Measurements from ENCODE around the gene DIMT1. TPM values are rescaled to one million over a fixed set of nuclear protein-coding genes. Genes with fewer than 3 reads are reported as not detected.

The DIMT1 gene
- 19.0 to 22.5 TPM (median 20.2 TPM) in 3 replicates for total RNA-seq
- long read RNA-seq, transcript DIMT1-201 (12 exons, 2,859 nt): major isoform, 35 of 39 reads
- long read RNA-seq, partial matches to known transcripts: 2 of 39 reads
- long read RNA-seq, other reads (novel, unspliced or antisense): 2 of 39 reads

DNA sequence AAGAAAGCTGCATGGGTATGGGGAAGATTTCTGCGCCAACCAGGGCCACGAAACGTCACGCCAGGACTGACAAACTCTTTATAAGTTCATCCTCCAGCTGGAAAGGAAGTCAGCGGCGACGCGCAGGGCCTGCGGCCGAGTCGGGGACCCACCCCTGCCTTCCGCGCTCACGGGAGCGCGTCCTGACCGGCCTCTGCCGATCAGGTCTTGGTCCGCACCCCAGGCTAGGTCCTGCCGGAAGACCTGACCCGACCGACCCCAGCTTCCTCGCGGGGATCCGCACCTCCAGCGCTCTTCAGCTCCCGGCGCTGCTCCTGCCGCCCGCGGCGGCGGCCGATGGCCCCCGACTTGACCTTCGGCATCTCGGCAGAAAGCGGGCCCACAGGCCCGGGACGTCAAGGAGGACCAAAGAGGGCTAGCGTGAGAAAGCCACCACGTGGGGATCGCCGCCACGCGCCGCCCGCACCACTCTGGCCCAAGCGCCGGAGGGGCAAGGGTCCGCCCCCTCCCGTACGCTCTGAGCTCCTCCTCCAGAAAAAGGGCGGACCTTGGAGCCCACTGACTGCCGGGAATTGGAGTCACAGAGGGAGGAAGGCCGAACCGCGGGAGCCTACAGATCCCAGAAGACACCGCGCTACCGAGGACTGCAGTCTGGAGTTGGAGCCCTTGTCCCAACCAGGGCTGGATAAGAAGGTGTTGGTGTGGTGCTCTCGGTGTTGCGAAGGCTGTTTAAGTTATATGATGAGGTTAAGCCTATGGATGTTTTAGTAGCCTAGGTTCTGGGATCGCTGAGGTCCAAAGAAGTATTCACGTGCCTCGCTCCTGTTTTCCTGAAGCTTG is at the start of gene DIMT1:
DIMT1 (minus strand) TSS at position 495 of the 840 bp plus-strand sequence; CDS start at position 362, 133 bp downstream.
- Mint-ChIP-seq H3K36me3 (ENCODE audit: low read depth) (peaks cover 2% of the 10 kb centered on the region), H3K27ac (ENCODE audit: unreplicated experiment) (peak within 1 kb of the TSS; percentile 97), H3K9me3 (ENCODE audit: low read depth) (no peaks in the 10 kb centered on the region), H3K4me3 (ENCODE audit: unreplicated experiment) (peak within 1 kb of the TSS; percentile 82), H3K27me3 (ENCODE audit: low read depth) (no peaks in the 10 kb centered on the region), H3K4me1 (ENCODE audit: low read depth) (peaks cover 23% of the 10 kb centered on the region)
- peak; percentile 98 for DNase-seq (ENCODE audit: low spot score)
- TF ChIP-seq, protein P1, sequence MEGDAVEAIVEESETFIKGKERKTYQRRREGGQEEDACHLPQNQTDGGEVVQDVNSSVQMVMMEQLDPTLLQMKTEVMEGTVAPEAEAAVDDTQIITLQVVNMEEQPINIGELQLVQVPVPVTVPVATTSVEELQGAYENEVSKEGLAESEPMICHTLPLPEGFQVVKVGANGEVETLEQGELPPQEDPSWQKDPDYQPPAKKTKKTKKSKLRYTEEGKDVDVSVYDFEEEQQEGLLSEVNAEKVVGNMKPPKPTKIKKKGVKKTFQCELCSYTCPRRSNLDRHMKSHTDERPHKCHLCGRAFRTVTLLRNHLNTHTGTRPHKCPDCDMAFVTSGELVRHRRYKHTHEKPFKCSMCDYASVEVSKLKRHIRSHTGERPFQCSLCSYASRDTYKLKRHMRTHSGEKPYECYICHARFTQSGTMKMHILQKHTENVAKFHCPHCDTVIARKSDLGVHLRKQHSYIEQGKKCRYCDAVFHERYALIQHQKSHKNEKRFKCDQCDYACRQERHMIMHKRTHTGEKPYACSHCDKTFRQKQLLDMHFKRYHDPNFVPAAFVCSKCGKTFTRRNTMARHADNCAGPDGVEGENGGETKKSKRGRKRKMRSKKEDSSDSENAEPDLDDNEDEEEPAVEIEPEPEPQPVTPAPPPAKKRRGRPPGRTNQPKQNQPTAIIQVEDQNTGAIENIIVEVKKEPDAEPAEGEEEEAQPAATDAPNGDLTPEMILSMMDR (IDR thresholded peaks at IDR 0.05): no peak

GRCh38 chr5:62450259-62450658 is 46.6 kb upstream of the DIMT1 start:
- DNase-seq (ENCODE audit: low spot score): no peak
- H3K4me1 Mint-ChIP-seq (ENCODE audit: low read depth): no peaks in the 10 kb centered on the region
- no peaks in the 10 kb centered on the region for H3K27me3 Mint-ChIP-seq (ENCODE audit: low read depth)
- H3K4me3 Mint-ChIP-seq (ENCODE audit: unreplicated experiment): no peak overlapping the region
- H3K9me3 Mint-ChIP-seq (ENCODE audit: low read depth): no peaks in the 10 kb centered on the region
- H3K27ac Mint-ChIP-seq (ENCODE audit: unreplicated experiment): no peak overlapping the region
- TF ChIP-seq, protein P1 (IDR thresholded peaks at IDR 0.05): no peak
- peaks cover 7% of the 10 kb centered on the region for H3K36me3 Mint-ChIP-seq (ENCODE audit: low read depth)

DNA sequence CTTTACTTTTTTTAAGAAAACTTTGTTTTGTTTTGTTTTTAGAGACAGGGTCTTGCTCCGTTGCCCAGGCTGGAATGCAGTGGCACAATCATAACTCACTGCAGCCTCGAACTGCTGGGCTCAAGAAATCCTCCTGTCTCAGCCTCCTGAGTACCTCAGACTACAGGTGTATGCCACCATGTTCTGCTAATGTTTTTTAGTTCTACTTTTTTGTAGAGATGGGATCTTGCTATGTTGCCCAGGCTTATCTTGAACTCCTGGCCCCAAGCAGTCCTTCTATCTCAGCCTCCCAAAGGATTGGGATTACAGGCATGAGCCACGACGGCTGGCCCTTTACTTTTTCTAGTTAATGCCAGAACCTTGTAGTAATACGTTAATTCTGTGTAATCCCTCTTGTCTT is 44.8 kb upstream of the DIMT1 start:
- Mint-ChIP-seq H3K4me1 (ENCODE audit: low read depth) (no peaks in the 10 kb centered on the region), H3K4me3 (ENCODE audit: unreplicated experiment) (no peak overlapping the region)

DNA sequence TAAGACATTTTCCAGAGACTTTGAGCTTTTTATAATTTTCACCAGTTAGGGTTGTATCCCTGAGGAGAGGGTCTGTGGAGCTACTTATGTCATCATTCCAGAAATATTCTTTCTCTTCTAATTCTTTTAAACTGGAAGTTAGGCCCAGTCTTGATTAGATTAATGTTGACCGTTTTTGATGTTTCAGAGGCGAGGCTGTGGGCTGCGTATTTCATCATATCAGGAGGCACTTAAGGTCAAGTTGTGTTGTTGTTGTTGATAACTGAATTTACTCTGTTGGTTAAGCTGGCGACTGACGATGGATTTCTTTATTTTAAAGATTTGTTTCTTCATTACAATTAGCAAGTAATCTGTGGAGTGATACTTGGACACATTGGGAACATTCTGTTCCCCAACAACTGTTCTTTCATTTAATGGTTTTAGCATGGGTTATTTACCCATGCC is 28.9 kb upstream of the DIMT1 start:
- Mint-ChIP-seq H3K9me3 (ENCODE audit: low read depth) (no peaks in the 10 kb centered on the region), H3K4me1 (ENCODE audit: low read depth) (peaks cover 14% of the 10 kb centered on the region), H3K4me3 (ENCODE audit: unreplicated experiment) (no peak overlapping the region), H3K27me3 (ENCODE audit: low read depth) (no peaks in the 10 kb centered on the region), H3K36me3 (ENCODE audit: low read depth) (no peaks in the 10 kb centered on the region), H3K27ac (ENCODE audit: unreplicated experiment) (no peak overlapping the region)
- no peak for DNase-seq (ENCODE audit: low spot score)
- TF ChIP-seq, protein P1 (IDR thresholded peaks at IDR 0.05): no peak

More for the DNA sequence above, 44.8 kb upstream of the DIMT1 start:
- Mint-ChIP-seq H3K27ac (ENCODE audit: unreplicated experiment) (no peak overlapping the region), H3K27me3 (ENCODE audit: low read depth) (no peaks in the 10 kb centered on the region), H3K9me3 (ENCODE audit: low read depth) (no peaks in the 10 kb centered on the region), H3K36me3 (ENCODE audit: low read depth) (peaks cover 7% of the 10 kb centered on the region)
- no peak for DNase-seq (ENCODE audit: low spot score)
- TF ChIP-seq, protein P1 (IDR thresholded peaks at IDR 0.05): no peak

DNA sequence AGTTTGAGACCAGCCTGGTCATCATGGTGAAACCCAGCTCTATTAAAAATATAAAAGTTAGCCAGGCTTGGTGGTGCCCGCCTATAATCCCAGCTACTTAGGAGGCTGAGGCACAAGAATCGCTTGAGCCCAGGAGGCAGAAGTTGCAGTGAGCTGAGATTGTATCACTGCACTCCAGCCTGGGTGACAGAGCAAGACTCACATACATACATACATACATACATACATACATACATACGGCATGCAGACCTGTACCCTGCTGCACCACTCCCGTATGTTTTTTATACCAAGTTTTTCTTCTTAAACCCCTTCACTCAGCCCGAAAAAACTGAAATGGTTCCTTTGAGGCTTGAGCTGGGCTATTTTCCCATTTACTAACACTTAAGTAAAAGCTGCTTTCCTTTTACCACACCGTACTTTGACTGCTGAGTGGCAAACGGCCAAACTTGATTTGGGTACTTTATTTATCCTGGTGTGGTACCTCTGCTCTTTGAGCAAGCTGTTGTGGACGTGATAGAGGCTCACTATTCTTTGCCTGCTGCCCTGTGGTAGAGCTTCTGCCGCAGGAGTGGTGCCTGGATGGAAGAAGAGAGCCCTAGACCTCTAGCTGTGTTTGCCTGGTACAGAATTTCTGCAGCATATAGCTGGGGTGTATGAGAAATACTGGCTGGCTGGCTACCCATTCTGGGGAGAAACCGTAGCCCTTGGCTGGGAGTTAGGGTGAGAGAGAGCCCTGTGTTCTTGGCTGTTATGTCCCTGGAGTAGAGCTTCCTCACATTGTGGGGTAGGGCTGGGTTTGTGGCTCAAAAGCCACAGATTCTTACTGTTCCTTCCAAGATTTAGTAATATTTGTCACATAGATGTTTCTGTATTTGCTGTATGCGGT is 28.3 kb upstream of the DIMT1 start:
- H3K27me3 Mint-ChIP-seq (ENCODE audit: low read depth): no peaks in the 10 kb centered on the region
- TF ChIP-seq, protein P1 (IDR thresholded peaks at IDR 0.05): no peak
- no peaks in the 10 kb centered on the region for H3K9me3 Mint-ChIP-seq (ENCODE audit: low read depth)
- no peaks in the 10 kb centered on the region for H3K36me3 Mint-ChIP-seq (ENCODE audit: low read depth)
- no peak overlapping the region for H3K4me3 Mint-ChIP-seq (ENCODE audit: unreplicated experiment)
- H3K27ac Mint-ChIP-seq (ENCODE audit: unreplicated experiment): no peak overlapping the region
- H3K4me1 Mint-ChIP-seq (ENCODE audit: low read depth): peaks cover 14% of the 10 kb centered on the region
- DNase-seq (ENCODE audit: low spot score): no peak

All from chondrocyte (in vitro differentiated cells).